ENCODE measurements around the gene USP7.

The USP7 gene

GRCh38 chr16:8901320-8901861 lies 62.3 kb downstream of the USP7 start:
- no peak for DNase-seq (ENCODE audit: low read depth in 3 of 3)

- DNase-seq (ENCODE audit: low read depth in 3 of 3) = no peak
Observed at GRCh38 chr16:8900343-8900742, 63.4 kb downstream of the USP7 start.

- no peak for DNase-seq (ENCODE audit: low read depth in 3 of 3)
Observed at GRCh38 chr16:8899709-8900317, 63.9 kb downstream of the USP7 start.

GRCh38 chr16:8898660-8899318 lies 64.9 kb downstream of the USP7 start:
- no peak for DNase-seq (ENCODE audit: low read depth in 3 of 3)

GRCh38 chr16:8894736-8895334 lies 68.9 kb downstream of the USP7 start:
- no peak for DNase-seq (ENCODE audit: low read depth in 3 of 3)

- no peak for DNase-seq (ENCODE audit: low read depth in 3 of 3)
Observed at GRCh38 chr16:8893976-8894690, 69.6 kb downstream of the USP7 start.

GRCh38 chr16:8893426-8893825 lies 70.3 kb downstream of the USP7 start:
- DNase-seq (ENCODE audit: low read depth in 3 of 3) = no peak

- DNase-seq (ENCODE audit: low read depth in 3 of 3) = no peak
Observed at GRCh38 chr16:8892101-8892575, 71.6 kb downstream of the USP7 start.

- DNase-seq (ENCODE audit: low read depth in 3 of 3) = no peak
Observed at GRCh38 chr16:8890549-8890921, 73.2 kb downstream of the USP7 start.

- DNase-seq (ENCODE audit: low read depth in 3 of 3) = no peak
Observed at GRCh38 chr16:8889893-8890548, 73.7 kb downstream of the USP7 start.

GRCh38 chr16:8888951-8889892 lies 74.5 kb downstream of the USP7 start:
- DNase-seq (ENCODE audit: low read depth in 3 of 3) = no peak

- DNase-seq (ENCODE audit: low read depth in 3 of 3) = no peak
Observed at GRCh38 chr16:8887952-8888560, 75.7 kb downstream of the USP7 start.

GRCh38 chr16:8887431-8887765 lies 76.3 kb downstream of the USP7 start:
- DNase-seq (ENCODE audit: low read depth in 3 of 3) = no peak

- no peak for DNase-seq (ENCODE audit: low read depth in 3 of 3)
Observed at GRCh38 chr16:8886593-8887430, 76.9 kb downstream of the USP7 start.

GRCh38 chr16:8885674-8886592 lies 77.8 kb downstream of the USP7 start:
- no peak for DNase-seq (ENCODE audit: low read depth in 3 of 3)

GRCh38 chr16:8882725-8883377 lies 80.9 kb downstream of the USP7 start:
- DNase-seq (ENCODE audit: low read depth in 3 of 3) = no peak

GRCh38 chr16:8882041-8882617 lies 81.6 kb downstream of the USP7 start, which contains the start of gene LITAFD:
TSS of gene LITAFD (plus strand) at chr16:8882351. CDS start at chr16:8884356, 2,005 bp downstream.
- no peak for DNase-seq (ENCODE audit: low read depth in 3 of 3)

All from stimulated activated CD4-positive, alpha-beta T cell treated with anti-CD3 and anti-CD28 coated beads, TNF-alpha, amount 100 ng/mL, for 48 hours (primary cell).